Measurements from ENCODE around the gene C11orf98. TPM values are rescaled to one million over a fixed set of nuclear protein-coding genes. Genes with fewer than 3 reads are reported as not detected.
A peak's percentile ranks its signal among the peaks of the same experiment; 100 is the strongest.
"Not testable (repeated sequence)": the region's sequence is repeated elsewhere in the genome, so short reads cannot be mapped to it uniquely, and the experiment has no call there.

Gene C11orf98
- total RNA-seq, 1 donor from 2014 or later, result 39.0 TPM

DNA sequence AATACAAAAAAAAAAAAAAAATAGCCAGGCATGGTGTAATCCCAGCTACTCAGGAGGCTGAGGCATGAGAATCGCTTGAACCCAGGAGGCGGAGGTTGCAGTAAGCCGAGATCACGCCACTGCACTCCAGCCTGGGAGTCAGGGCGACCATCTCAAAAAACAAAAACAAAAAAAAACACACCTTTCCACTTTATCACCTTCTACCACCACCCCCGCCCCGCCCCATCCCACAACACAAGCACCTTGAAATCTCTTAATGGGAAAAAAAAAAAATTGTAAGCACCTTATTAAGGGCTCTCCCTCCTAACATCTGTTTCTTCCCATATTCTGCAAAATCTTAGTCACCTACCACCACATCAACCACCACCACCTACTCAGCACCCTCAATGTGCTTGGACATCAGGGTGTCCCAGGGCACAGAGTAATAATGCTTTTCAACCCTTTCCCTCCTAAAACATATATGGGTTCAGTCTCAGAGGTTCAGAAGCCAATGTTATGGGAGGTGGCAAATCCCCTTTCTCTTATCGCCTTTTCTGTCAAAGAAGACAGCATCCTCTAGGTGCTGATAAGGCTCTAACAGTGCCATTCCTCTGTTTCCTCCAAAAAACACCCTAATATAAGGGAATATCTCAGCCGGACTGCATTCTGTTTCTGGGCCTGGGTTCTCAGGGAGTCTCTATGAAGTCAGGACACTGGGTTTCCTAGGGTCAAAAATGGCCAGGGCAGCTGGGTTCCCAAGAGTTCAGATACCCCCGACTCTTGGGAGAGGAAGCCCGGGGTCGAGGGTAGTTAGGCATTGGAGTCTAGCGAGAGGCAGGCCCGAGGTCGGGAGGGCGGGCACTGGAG lies 12.6 kb downstream of the C11orf98 start:
- H3K4me1 Mint-ChIP-seq (ENCODE audit: low read depth), result peaks cover 16% of the 10 kb centered on the region
- no peak for DNase-seq (ENCODE audit: low spot score)
- H3K9me3 Mint-ChIP-seq (ENCODE audit: low read depth), result no peaks in the 10 kb centered on the region
- TF ChIP-seq, protein P1, sequence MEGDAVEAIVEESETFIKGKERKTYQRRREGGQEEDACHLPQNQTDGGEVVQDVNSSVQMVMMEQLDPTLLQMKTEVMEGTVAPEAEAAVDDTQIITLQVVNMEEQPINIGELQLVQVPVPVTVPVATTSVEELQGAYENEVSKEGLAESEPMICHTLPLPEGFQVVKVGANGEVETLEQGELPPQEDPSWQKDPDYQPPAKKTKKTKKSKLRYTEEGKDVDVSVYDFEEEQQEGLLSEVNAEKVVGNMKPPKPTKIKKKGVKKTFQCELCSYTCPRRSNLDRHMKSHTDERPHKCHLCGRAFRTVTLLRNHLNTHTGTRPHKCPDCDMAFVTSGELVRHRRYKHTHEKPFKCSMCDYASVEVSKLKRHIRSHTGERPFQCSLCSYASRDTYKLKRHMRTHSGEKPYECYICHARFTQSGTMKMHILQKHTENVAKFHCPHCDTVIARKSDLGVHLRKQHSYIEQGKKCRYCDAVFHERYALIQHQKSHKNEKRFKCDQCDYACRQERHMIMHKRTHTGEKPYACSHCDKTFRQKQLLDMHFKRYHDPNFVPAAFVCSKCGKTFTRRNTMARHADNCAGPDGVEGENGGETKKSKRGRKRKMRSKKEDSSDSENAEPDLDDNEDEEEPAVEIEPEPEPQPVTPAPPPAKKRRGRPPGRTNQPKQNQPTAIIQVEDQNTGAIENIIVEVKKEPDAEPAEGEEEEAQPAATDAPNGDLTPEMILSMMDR (IDR thresholded peaks at IDR 0.05), result no peak
- peaks cover 3% of the 10 kb centered on the region for H3K36me3 Mint-ChIP-seq (ENCODE audit: low read depth)
- H3K27ac Mint-ChIP-seq (ENCODE audit: unreplicated experiment), result peak overlapping the region; percentile 92
- H3K4me3 Mint-ChIP-seq (ENCODE audit: unreplicated experiment), result peak overlapping the region; percentile 87
- H3K27me3 Mint-ChIP-seq (ENCODE audit: low read depth), result no peaks in the 10 kb centered on the region

DNA sequence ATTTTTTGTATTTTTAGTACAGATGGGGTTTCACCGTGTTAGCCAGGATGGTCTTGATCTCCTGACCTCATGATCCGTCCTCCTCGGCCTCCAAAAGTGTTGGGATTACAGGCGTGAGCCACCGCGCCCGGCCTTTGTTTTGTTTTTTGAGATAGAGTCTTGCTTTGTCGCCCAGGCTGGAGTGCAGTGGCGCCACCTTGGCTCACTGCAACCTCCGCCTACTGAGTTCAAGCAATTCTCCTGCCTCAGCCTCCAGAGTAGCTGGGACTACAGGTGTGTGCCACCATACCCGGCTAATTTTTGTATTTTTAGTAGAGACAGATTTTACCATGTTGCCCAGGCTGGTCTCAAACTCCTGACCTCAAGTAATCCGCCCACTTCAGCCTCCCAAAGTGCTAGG lies 14.7 kb downstream of the C11orf98 start:
- H3K9me3 Mint-ChIP-seq (ENCODE audit: low read depth); DNase-seq (ENCODE audit: low spot score); H3K36me3 Mint-ChIP-seq (ENCODE audit: low read depth); H3K4me3 Mint-ChIP-seq (ENCODE audit: unreplicated experiment); H3K27ac Mint-ChIP-seq (ENCODE audit: unreplicated experiment); H3K27me3 Mint-ChIP-seq (ENCODE audit: low read depth): not testable (repeated sequence)
- peaks cover 26% of the 10 kb centered on the region for H3K4me1 Mint-ChIP-seq (ENCODE audit: low read depth)

DNA sequence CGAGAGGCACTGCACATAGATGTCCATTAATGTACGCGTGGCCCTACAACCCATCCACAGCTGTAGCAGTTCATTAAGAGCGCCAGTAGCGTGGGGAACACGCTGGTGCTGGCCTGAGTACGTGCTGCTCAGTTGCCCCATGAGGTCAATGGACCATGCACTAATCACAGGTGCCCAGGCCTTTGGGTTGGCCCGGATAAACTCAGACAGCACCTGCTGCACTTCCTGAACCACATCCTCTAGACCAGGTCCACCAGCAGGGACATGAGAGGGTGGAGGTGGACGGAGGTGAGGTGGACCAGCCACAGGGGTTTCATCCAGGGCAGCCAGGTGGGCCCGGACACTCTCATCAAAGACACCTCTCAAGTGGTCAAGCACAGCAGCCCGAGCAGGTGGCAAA lies 15.5 kb downstream of the C11orf98 start:
- H3K4me3 Mint-ChIP-seq (ENCODE audit: unreplicated experiment), result no peak overlapping the region
- H3K4me1 Mint-ChIP-seq (ENCODE audit: low read depth), result peaks cover 32% of the 10 kb centered on the region
- no peaks in the 10 kb centered on the region for H3K9me3 Mint-ChIP-seq (ENCODE audit: low read depth)
- H3K27ac Mint-ChIP-seq (ENCODE audit: unreplicated experiment), result no peak overlapping the region
- no peaks in the 10 kb centered on the region for H3K27me3 Mint-ChIP-seq (ENCODE audit: low read depth)
- DNase-seq (ENCODE audit: low spot score), result no peak
- H3K36me3 Mint-ChIP-seq (ENCODE audit: low read depth), result peaks cover 5% of the 10 kb centered on the region
- TF ChIP-seq, protein P1 (IDR thresholded peaks at IDR 0.05), result no peak

- Mint-ChIP-seq H3K4me1 (ENCODE audit: low read depth) (peaks cover 32% of the 10 kb centered on the region), H3K27ac (ENCODE audit: unreplicated experiment) (no peak overlapping the region), H3K27me3 (ENCODE audit: low read depth) (no peaks in the 10 kb centered on the region), H3K36me3 (ENCODE audit: low read depth) (peaks cover 5% of the 10 kb centered on the region), H3K4me3 (ENCODE audit: unreplicated experiment) (no peak overlapping the region), H3K9me3 (ENCODE audit: low read depth) (no peaks in the 10 kb centered on the region)
- TF ChIP-seq, protein P1 (IDR thresholded peaks at IDR 0.05), result no peak
- no peak for DNase-seq (ENCODE audit: low spot score)
These were observed 16.0 kb downstream of the C11orf98 start for GRCh38 chr11:62648967-62649364.

DNA sequence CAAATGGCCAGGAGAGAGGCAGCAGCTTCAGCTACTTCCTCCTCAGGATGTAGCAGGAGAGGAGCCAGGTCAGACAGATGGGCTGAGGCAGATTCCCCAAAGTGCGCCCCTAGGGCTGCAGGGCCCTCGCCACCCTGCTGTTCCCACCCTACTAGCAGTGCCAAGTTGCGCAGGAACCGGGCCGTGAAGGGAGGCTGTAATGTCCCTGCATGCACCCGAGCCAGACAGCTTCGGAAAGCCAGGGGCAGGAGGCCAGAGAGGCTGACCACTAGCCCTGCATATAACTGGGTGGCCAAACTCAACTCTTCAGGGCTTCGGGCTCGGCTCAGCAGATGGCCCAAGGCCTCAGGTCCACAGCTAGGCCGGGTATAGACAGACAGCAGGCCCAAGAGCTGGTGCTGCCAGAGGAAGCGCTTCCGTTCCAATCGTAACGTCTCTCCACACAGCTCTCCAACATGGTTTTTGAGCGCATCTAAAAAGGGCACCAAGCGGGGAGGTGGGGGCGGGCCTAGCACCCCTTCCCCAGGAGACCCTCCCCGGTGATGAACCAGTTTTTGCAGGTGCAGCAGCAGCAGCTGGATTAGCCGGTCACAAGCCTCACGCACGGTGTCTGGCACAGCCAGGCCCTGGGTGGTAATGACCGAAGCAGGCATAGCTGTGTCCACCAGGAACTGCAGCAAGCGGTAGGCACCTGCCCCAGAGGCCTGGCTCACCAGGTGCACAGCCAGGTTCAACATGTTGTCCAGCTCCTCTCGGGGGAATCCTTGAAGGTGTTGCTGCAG lies 16.6 kb downstream of the C11orf98 start:
- H3K4me3 Mint-ChIP-seq (ENCODE audit: unreplicated experiment), result no peak overlapping the region
- DNase-seq (ENCODE audit: low spot score), result no peak
- H3K27ac Mint-ChIP-seq (ENCODE audit: unreplicated experiment), result peak overlapping the region; percentile 2
- TF ChIP-seq, protein P1 (IDR thresholded peaks at IDR 0.05), result no peak
- peaks cover 5% of the 10 kb centered on the region for H3K36me3 Mint-ChIP-seq (ENCODE audit: low read depth)
- H3K27me3 Mint-ChIP-seq (ENCODE audit: low read depth), result no peaks in the 10 kb centered on the region
- H3K9me3 Mint-ChIP-seq (ENCODE audit: low read depth), result no peaks in the 10 kb centered on the region
- H3K4me1 Mint-ChIP-seq (ENCODE audit: low read depth), result peaks cover 28% of the 10 kb centered on the region
